Panc1 (cell line): ENCODE measurements around the gene CCNI.

Source experiments
- TF ChIP-seq, protein P1 (sequence below): fragments of 450-650 bp; IDR thresholded peaks from 2 replicates; pipeline ENCODE4 v1.5.1; 2017; ENCODE audit warnings: mild to moderate bottlenecking
- TF ChIP-seq, protein P2 (sequence below), 2 experiments: IDR thresholded peaks; 2 replicates each; pipeline ENCODE4 v1.6.1; 2011 to 2012; ENCODE audit warnings: low read depth in 2 of 2, control low read depth in 1 of 2, low read length in 1 of 2, mild to moderate bottlenecking in 1 of 2, moderate library complexity in 1 of 2; ENCODE audit not compliant: insufficient read depth in 1 of 2

DNA sequence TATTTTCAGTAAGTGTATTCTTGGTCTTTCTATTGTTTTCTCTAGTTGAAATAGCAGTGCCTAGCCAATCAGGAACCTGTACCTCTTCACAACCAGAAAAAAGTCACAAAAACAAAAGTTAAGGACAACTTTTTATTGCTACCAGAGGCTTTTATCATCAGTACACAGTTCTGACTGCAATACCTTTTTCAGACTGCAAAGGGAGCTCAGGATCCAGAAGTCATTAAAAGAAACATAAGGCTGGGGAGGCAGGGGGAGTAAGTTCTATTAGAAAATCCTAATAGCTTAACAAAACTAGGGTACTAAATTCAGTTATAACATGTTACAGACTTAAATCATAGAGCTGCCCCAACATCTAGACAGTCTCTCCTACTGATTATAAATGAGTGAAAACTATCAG lies 28.8 kb downstream of the CCNI start:
- TF ChIP-seq, protein P1, sequence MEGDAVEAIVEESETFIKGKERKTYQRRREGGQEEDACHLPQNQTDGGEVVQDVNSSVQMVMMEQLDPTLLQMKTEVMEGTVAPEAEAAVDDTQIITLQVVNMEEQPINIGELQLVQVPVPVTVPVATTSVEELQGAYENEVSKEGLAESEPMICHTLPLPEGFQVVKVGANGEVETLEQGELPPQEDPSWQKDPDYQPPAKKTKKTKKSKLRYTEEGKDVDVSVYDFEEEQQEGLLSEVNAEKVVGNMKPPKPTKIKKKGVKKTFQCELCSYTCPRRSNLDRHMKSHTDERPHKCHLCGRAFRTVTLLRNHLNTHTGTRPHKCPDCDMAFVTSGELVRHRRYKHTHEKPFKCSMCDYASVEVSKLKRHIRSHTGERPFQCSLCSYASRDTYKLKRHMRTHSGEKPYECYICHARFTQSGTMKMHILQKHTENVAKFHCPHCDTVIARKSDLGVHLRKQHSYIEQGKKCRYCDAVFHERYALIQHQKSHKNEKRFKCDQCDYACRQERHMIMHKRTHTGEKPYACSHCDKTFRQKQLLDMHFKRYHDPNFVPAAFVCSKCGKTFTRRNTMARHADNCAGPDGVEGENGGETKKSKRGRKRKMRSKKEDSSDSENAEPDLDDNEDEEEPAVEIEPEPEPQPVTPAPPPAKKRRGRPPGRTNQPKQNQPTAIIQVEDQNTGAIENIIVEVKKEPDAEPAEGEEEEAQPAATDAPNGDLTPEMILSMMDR, result no peak; the same call in 1 of the 2 replicates
- TF ChIP-seq, protein P2, sequence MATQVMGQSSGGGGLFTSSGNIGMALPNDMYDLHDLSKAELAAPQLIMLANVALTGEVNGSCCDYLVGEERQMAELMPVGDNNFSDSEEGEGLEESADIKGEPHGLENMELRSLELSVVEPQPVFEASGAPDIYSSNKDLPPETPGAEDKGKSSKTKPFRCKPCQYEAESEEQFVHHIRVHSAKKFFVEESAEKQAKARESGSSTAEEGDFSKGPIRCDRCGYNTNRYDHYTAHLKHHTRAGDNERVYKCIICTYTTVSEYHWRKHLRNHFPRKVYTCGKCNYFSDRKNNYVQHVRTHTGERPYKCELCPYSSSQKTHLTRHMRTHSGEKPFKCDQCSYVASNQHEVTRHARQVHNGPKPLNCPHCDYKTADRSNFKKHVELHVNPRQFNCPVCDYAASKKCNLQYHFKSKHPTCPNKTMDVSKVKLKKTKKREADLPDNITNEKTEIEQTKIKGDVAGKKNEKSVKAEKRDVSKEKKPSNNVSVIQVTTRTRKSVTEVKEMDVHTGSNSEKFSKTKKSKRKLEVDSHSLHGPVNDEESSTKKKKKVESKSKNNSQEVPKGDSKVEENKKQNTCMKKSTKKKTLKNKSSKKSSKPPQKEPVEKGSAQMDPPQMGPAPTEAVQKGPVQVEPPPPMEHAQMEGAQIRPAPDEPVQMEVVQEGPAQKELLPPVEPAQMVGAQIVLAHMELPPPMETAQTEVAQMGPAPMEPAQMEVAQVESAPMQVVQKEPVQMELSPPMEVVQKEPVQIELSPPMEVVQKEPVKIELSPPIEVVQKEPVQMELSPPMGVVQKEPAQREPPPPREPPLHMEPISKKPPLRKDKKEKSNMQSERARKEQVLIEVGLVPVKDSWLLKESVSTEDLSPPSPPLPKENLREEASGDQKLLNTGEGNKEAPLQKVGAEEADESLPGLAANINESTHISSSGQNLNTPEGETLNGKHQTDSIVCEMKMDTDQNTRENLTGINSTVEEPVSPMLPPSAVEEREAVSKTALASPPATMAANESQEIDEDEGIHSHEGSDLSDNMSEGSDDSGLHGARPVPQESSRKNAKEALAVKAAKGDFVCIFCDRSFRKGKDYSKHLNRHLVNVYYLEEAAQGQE (IDR thresholded peaks at IDR 0.05; ENCODE audit: insufficient read depth in 1 of 2, low read depth in 2 of 2, low read length in 1 of 2), result no peak
